Measurements from ENCODE around the gene SOX18. TPM values are rescaled to one million over a fixed set of nuclear protein-coding genes. Genes with fewer than 3 reads are reported as not detected.

The SOX18 gene
- total RNA-seq, 4 donors from 2014 or later, result 5.6 to 19.0 (median 12.8) TPM

DNA sequence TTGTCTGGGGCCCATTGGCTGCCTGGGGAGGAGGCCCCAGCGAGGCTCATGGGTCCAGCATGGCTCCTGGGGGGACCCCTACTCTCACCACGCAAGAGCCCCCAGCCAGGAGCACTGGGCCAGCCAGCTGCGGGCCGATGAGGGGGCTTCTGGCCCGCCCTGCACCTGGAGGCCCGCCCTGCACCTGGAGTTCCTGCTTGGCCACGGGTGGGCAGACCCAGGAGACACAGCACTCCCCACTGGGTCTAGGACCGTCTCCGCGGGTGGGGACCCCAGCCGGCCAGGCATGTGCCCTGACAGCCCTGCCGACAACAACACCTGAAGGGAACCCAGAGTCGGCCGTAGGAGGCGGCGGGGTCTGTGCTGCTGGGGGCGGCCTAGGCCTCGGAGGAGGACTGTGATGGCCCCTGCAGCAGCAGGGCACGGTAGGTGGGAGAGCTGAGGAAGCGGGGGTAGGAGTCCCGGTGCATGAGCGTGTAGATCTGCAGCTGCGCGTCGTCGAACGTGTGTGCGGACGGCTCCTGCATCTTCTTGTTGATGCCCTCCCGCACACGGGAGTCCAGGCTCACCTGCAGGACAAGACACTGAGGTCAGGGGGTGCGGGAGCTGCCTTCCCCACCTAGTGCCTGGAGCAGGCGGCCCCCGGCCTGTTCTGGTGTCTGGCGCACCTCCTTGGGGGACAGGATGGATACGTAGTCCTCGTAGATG is 24.2 kb upstream of the SOX18 start:
- no peak for TF ChIP-seq CTCF (IDR thresholded peaks at IDR 0.05)
- TF ChIP-seq POLR2AphosphoS5 (IDR thresholded peaks at IDR 0.05), result no peak
- no peak for TF ChIP-seq POLR2A (IDR thresholded peaks at IDR 0.05; ENCODE audit: low read depth)
- TF ChIP-seq EP300 (IDR thresholded peaks at IDR 0.05), result no peak
- Histone ChIP-seq H3K27me3 (no peaks in the 10 kb centered on the region), H3K27ac (replicated peaks in 1 of 4) (no peak overlapping the region), H3K9me3 (no peaks in the 10 kb centered on the region), H3K4me1 (peaks cover 7 to 19% (median 11%) of the 10 kb centered on the region in 4 donors), H3K36me3 (peaks cover 6 to 51% (median 37%) of the 10 kb centered on the region in 4 donors), H3K4me3 (no peak overlapping the region)
- no peak for DNase-seq (ENCODE audit: extremely low spot score)
- WGBS, result 91% methylated on average over 30 of the region's 37 CpGs
- intact Hi-C loops (cut with DNase I), result no loop called here

- 75% methylated on average over 3 of the region's 14 CpGs for WGBS
- no peaks in the 10 kb centered on the region for H3K27me3 ChIP-seq
- peaks cover 6 to 51% (median 39%) of the 10 kb centered on the region in 4 donors for H3K36me3 ChIP-seq
- no peaks in the 10 kb centered on the region for H3K9me3 ChIP-seq
- peaks cover 0 to 10% (median under 1%) of the 10 kb centered on the region in 4 donors for H3K4me1 ChIP-seq
- DNase-seq (ENCODE audit: extremely low spot score), result no peak
- no peak for TF ChIP-seq POLR2AphosphoS5 (IDR thresholded peaks at IDR 0.05)
- no peak for TF ChIP-seq EP300 (IDR thresholded peaks at IDR 0.05)
- no peak for TF ChIP-seq POLR2A (IDR thresholded peaks at IDR 0.05; ENCODE audit: low read depth)
- no peak for TF ChIP-seq CTCF (IDR thresholded peaks at IDR 0.05)
- intact Hi-C loops (cut with DNase I), result no loop called here
- no peak overlapping the region for H3K4me3 ChIP-seq
- no peak overlapping the region for H3K27ac ChIP-seq (replicated peaks in 1 of 4)
Measured at GRCh38 chr20:64072498-64073063, 23.1 kb upstream of the SOX18 start.

GRCh38 chr20:64071341-64072332 is 22.2 kb upstream of the SOX18 start:
- no peak for DNase-seq (ENCODE audit: extremely low spot score)
- Histone ChIP-seq H3K4me3 (no peak overlapping the region), H3K4me1 (peaks cover 0 to 9% (median 0%) of the 10 kb centered on the region in 4 donors), H3K9me3 (no peaks in the 10 kb centered on the region), H3K27me3 (no peaks in the 10 kb centered on the region), H3K36me3 (peaks cover 6 to 51% (median 39%) of the 10 kb centered on the region in 4 donors), H3K27ac (replicated peaks in 1 of 4) (no peak overlapping the region)
- WGBS, result 84% methylated on average over 27 of the region's 30 CpGs
- TF ChIP-seq POLR2AphosphoS5 (IDR thresholded peaks at IDR 0.05) (no peak), POLR2A (IDR thresholded peaks at IDR 0.05; ENCODE audit: low read depth) (no peak), CTCF (IDR thresholded peaks at IDR 0.05) (no peak), EP300 (IDR thresholded peaks at IDR 0.05) (no peak)
- intact Hi-C loops (cut with DNase I), result no loop called here

- no peak overlapping the region for H3K27ac ChIP-seq (replicated peaks in 1 of 4)
- peaks cover 0 to 10% (median 5%) of the 10 kb centered on the region in 4 donors for H3K4me1 ChIP-seq
- H3K4me3 ChIP-seq, result no peak overlapping the region
- DNase-seq (ENCODE audit: extremely low spot score), result no peak
- no peaks in the 10 kb centered on the region for H3K27me3 ChIP-seq
- H3K36me3 ChIP-seq, result peaks cover 6 to 51% (median 39%) of the 10 kb centered on the region in 4 donors
- WGBS, result 89% methylated on average over 28 of the region's 31 CpGs
- intact Hi-C loops (cut with DNase I), result no loop called here
- TF ChIP-seq POLR2AphosphoS5 (IDR thresholded peaks at IDR 0.05), result no peak
- no peak for TF ChIP-seq EP300 (IDR thresholded peaks at IDR 0.05)
- no peaks in the 10 kb centered on the region for H3K9me3 ChIP-seq
Measured at GRCh38 chr20:64070244-64070993, 21.0 kb upstream of the SOX18 start.
